ENCODE measurements around the gene FNBP1L.

GRCh38 chr1:93600663-93601062 lies 152.7 kb downstream of the FNBP1L start:
- TF ChIP-seq POLR2A (IDR thresholded peaks at IDR 0.05; ENCODE audit: low read depth, low read length) (no peak), TAF1 (IDR thresholded peaks at IDR 0.05; ENCODE audit: borderline replicate concordance, low read depth, low read length) (no peak), POLR2AphosphoS5 (IDR thresholded peaks at IDR 0.05; ENCODE audit: low read depth, low read length) (no peak)

Measured in GM12892 (cell line).